Right forelimb (tissue), 1 donor: Measurements from ENCODE around the gene SSNA1.

Experiments
- DNase-seq: peaks from one replicate; pipeline ENCODE4 v3.0.0-alpha.2; 2018

SSNA1 gene

GRCh38 chr9:137168904-137169856 is 19.3 kb upstream of the SSNA1 start:
- no peak for DNase-seq

- DNase-seq, result no peak
These were observed 18.5 kb upstream of the SSNA1 start, which contains the start of gene LRRC26 for GRCh38 chr9:137169896-137170358. LRRC26 (minus strand) TSS chr9:137170051; CDS start chr9:137169943, 108 bp downstream.

GRCh38 chr9:137170486-137171148 is 17.9 kb upstream of the SSNA1 start:
- no peak for DNase-seq

- DNase-seq, result no peak
These were observed 17.2 kb upstream of the SSNA1 start for GRCh38 chr9:137171149-137171900.

- no peak for DNase-seq
These were observed 15.3 kb upstream of the SSNA1 start for GRCh38 chr9:137172901-137173795.

GRCh38 chr9:137173796-137174664 is 14.4 kb upstream of the SSNA1 start:
- DNase-seq, result no peak

- DNase-seq, result no peak
These were observed 13.7 kb upstream of the SSNA1 start for GRCh38 chr9:137174722-137175293.

- DNase-seq, result no peak
These were observed 13.0 kb upstream of the SSNA1 start for GRCh38 chr9:137175345-137175961.

- DNase-seq, result no peak
These were observed 11.9 kb upstream of the SSNA1 start for GRCh38 chr9:137176302-137177182.

GRCh38 chr9:137178201-137178938 is 10.1 kb upstream of the SSNA1 start:
- DNase-seq, result no peak

- no peak for DNase-seq
These were observed 9.4 kb upstream of the SSNA1 start for GRCh38 chr9:137178939-137179630.

GRCh38 chr9:137179761-137180160 is 8.7 kb upstream of the SSNA1 start:
- no peak for DNase-seq

GRCh38 chr9:137180491-137180890 is 8.0 kb upstream of the SSNA1 start:
- no peak for DNase-seq

- DNase-seq, result no peak
These were observed 6.8 kb upstream of the SSNA1 start for GRCh38 chr9:137181680-137182079.

GRCh38 chr9:137182836-137183235 is 5.6 kb upstream of the SSNA1 start:
- DNase-seq, result no peak

- DNase-seq, result no peak
These were observed 4.4 kb upstream of the SSNA1 start for GRCh38 chr9:137183980-137184595.
